ENCODE measurements around the gene BASP1. TPM values are rescaled to one million over a fixed set of nuclear protein-coding genes. Genes with fewer than 3 reads are reported as not detected.

BASP1 gene
- polyA plus RNA-seq, 1 of the 3 experiments (the other 2 are of a cell fraction), result 107 TPM

DNA sequence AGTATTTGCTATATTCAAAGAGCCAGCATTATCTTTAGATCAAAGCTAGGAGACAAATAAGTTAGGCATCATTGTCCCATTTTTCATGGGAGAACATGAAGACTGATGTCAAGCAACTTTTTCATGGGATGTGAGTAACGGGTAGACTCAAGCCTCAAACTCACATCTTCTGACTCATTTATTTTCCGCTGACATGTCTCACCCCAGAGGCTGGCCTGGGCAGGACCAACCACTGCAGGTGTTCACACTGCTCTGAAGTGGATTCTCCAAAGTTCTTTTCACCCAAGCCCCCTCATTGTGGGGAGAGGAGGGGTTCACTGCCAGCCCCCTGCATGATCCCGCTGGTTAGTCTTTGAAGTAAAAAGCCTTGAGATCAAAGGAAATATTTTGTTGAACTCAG, 34.9 kb upstream of the BASP1 start:
- peaks cover 49% of the 10 kb centered on the region for H3F3A ChIP-seq (replicated peaks; ENCODE audit: insufficient read depth)
- H3K4me1 ChIP-seq (ENCODE audit: control insufficient read depth in 1 of 2, insufficient read depth in 2 of 2, low read depth in 1 of 2, low read length in 1 of 2), result peaks cover 9 to 27% of the 10 kb centered on the region in 2 experiments; a peak in 3 of 4 replicates
- ChIA-PET CTCF (interaction anchor here (1.0 to 3.8 kb wide), 2 partner anchors 8 to 50 kb away, joined by 3 to 45 read pairs; no protein-coding TSS in a partner anchor), POLR2A (no interaction called here)
- H3K4me2 ChIP-seq, result no peak overlapping the region
- no peaks in the 10 kb centered on the region for H3K9me2 ChIP-seq
- no peak overlapping the region for H3K9ac ChIP-seq
- no peaks in the 10 kb centered on the region for H3K9me3 ChIP-seq
- no peak for DNase-seq
- no peak overlapping the region for H3K4me3 ChIP-seq (ENCODE audit: low read depth in 2 of 2, low read length in 1 of 2)
- TF ChIP-seq TCF12 (IDR thresholded peaks at IDR 0.05), result no peak
- no peak for TF ChIP-seq JUND (IDR thresholded peaks at IDR 0.05)
- TF ChIP-seq NRF1 (IDR thresholded peaks at IDR 0.05; ENCODE audit: low read depth, low read length), result no peak
- no peak for TF ChIP-seq GABPA (IDR thresholded peaks at IDR 0.05; ENCODE audit: low read depth)
- no peak for TF ChIP-seq FOSL2 (IDR thresholded peaks at IDR 0.05; ENCODE audit: borderline replicate concordance, low read depth)
- no peak for TF ChIP-seq RCOR1 (IDR thresholded peaks at IDR 0.05; ENCODE audit: low read length)
- TF ChIP-seq SIN3A (IDR thresholded peaks at IDR 0.05; ENCODE audit: borderline replicate concordance, low read depth, low read length), result no peak
- 0 out of 2 replicates have a peak, but pooled peaks have one; percentile 11 for TF ChIP-seq PBX3 (IDR thresholded peaks at IDR 0.05)
- no peak overlapping the region for H2AFZ ChIP-seq (ENCODE audit: low read depth)
- H3K27me3 ChIP-seq (ENCODE audit: insufficient read depth), result no peaks in the 10 kb centered on the region
- H3K36me3 ChIP-seq (replicated peaks in 1 of 2; ENCODE audit: control insufficient read depth in 1 of 2, insufficient read depth in 2 of 2, low read length in 1 of 2), result no peaks in the 10 kb centered on the region
- 85% methylated on average over 3 of the region's 3 CpGs for WGBS (ENCODE audit: low lambda C conversion rate)
- no peaks in the 10 kb centered on the region for H4K20me1 ChIP-seq (ENCODE audit: insufficient read depth)
- peak overlapping the region in 1 of 2 experiments; percentile 88; a peak in 2 of 4 replicates for H3K27ac ChIP-seq (ENCODE audit: low read depth in 2 of 2, low read length in 1 of 2)
- no peaks in the 10 kb centered on the region for H3K79me2 ChIP-seq (ENCODE audit: insufficient read depth)

DNA sequence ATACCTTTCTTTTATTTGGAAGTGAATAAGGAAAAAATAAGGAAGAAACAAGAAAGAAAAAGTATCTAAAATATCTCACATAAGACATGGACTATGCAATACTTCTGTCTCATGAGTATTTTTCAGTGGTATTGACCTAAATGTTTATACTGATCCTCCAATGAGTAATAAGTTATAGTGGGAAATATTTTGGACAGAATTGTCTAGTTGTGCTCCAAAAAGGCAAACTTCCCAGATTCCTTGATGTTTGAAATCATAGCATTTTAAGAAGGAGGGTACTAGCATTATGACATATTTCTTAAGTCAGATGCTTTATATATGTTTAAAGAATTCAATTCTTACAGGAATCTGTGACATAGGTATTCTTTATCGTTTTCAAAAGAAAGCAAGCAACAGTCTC, 34.5 kb upstream of the BASP1 start:
- TF ChIP-seq RAD21 (IDR thresholded peaks at IDR 0.05; ENCODE audit: low read length), result no peak
- no peak for TF ChIP-seq SMC3 (IDR thresholded peaks at IDR 0.05; ENCODE audit: low read depth, low read length)
- no peak for TF ChIP-seq ZBTB33 (IDR thresholded peaks at IDR 0.05; ENCODE audit: borderline replicate concordance, low read depth)
- no peak for TF ChIP-seq TCF12 (IDR thresholded peaks at IDR 0.05)
- no peak for TF ChIP-seq NRF1 (IDR thresholded peaks at IDR 0.05; ENCODE audit: low read depth, low read length)
- no peak for TF ChIP-seq RFX5 (IDR thresholded peaks at IDR 0.05; ENCODE audit: low read length)
- TF ChIP-seq RXRA (IDR thresholded peaks at IDR 0.05; ENCODE audit: borderline replicate concordance, low read depth), result no peak
- TF ChIP-seq GATA2 (CRISPR knock-in tag; IDR thresholded peaks at IDR 0.05), result no peak
- no peak for TF ChIP-seq MEF2A (IDR thresholded peaks at IDR 0.05; ENCODE audit: borderline replicate concordance, low read depth)
- TF ChIP-seq, protein P1, sequence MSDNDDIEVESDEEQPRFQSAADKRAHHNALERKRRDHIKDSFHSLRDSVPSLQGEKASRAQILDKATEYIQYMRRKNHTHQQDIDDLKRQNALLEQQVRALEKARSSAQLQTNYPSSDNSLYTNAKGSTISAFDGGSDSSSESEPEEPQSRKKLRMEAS (IDR thresholded peaks at IDR 0.05; ENCODE audit: low read depth), result no peak
- no peak for TF ChIP-seq JUND (IDR thresholded peaks at IDR 0.05)
- no peak for TF ChIP-seq TEAD4 (IDR thresholded peaks at IDR 0.05; ENCODE audit: borderline replicate concordance, insufficient read depth)
- TF ChIP-seq USF2 (IDR thresholded peaks at IDR 0.05; ENCODE audit: borderline replicate concordance, low read depth, low read length), result no peak
- TF ChIP-seq CHD2 (IDR thresholded peaks at IDR 0.05; ENCODE audit: low read length, partially characterized antibody), result no peak
- no peak for TF ChIP-seq ELF1 (IDR thresholded peaks at IDR 0.05)
- no peaks in the 10 kb centered on the region for H3K36me3 ChIP-seq (replicated peaks in 1 of 2; ENCODE audit: control insufficient read depth in 1 of 2, insufficient read depth in 2 of 2, low read length in 1 of 2)
- no peaks in the 10 kb centered on the region; the same call in 1 of the 2 replicates for H3K79me2 ChIP-seq (ENCODE audit: insufficient read depth)
- ChIA-PET POLR2A (no interaction called here), CTCF (interaction anchor here (1.0 to 3.8 kb wide), 2 partner anchors 7 to 51 kb away, joined by 3 to 45 read pairs; no protein-coding TSS in a partner anchor)
- H3K4me2 ChIP-seq, result no peak overlapping the region
- peak overlapping the region in 1 of 2 experiments; percentile 88; a peak in 1 of 4 replicates for H3K27ac ChIP-seq (ENCODE audit: low read depth in 2 of 2, low read length in 1 of 2)
- H3K4me1 ChIP-seq (ENCODE audit: control insufficient read depth in 1 of 2, insufficient read depth in 2 of 2, low read depth in 1 of 2, low read length in 1 of 2), result peaks cover 9 to 32% of the 10 kb centered on the region in 2 experiments; a peak in 3 of 4 replicates
- no peaks in the 10 kb centered on the region for H3K9me2 ChIP-seq
- H3K27me3 ChIP-seq (ENCODE audit: insufficient read depth), result no peaks in the 10 kb centered on the region
- 96% methylated on average over 1 of the region's 1 CpG for WGBS (ENCODE audit: low lambda C conversion rate)
- peaks cover 51% of the 10 kb centered on the region for H3F3A ChIP-seq (replicated peaks; ENCODE audit: insufficient read depth)
- H3K9me3 ChIP-seq, result no peaks in the 10 kb centered on the region
- no peak for DNase-seq
- H2AFZ ChIP-seq (ENCODE audit: low read depth), result no peak overlapping the region
- H4K20me1 ChIP-seq (ENCODE audit: insufficient read depth), result no peaks in the 10 kb centered on the region
- no peak overlapping the region for H3K9ac ChIP-seq
- no peak overlapping the region for H3K4me3 ChIP-seq (ENCODE audit: low read depth in 2 of 2, low read length in 1 of 2)
